CMK (cell line): ENCODE data around the gene KCNQ1.

Experiments
- DNase-seq: peaks from one replicate; pipeline ENCODE4 v3.0.0-alpha.2; 2010; ENCODE audit warnings: low read depth

The KCNQ1 gene

GRCh38 chr11:2666828-2667570, 222.2 kb downstream of the KCNQ1 start:
- no peak for DNase-seq

- DNase-seq: no peak
Measured at GRCh38 chr11:2667940-2668339, 223.1 kb downstream of the KCNQ1 start.

GRCh38 chr11:2668876-2669275, 224.1 kb downstream of the KCNQ1 start:
- no peak for DNase-seq

GRCh38 chr11:2669634-2670469, 225.0 kb downstream of the KCNQ1 start:
- no peak for DNase-seq

- no peak for DNase-seq
Measured at GRCh38 chr11:2670541-2671100, 225.8 kb downstream of the KCNQ1 start.

GRCh38 chr11:2671748-2672147, 226.9 kb downstream of the KCNQ1 start:
- no peak for DNase-seq

GRCh38 chr11:2672553-2673249, 227.9 kb downstream of the KCNQ1 start:
- no peak for DNase-seq

GRCh38 chr11:2673250-2673610, 228.4 kb downstream of the KCNQ1 start:
- DNase-seq: no peak

GRCh38 chr11:2673871-2674471, 229.2 kb downstream of the KCNQ1 start:
- no peak for DNase-seq

- no peak for DNase-seq
Measured at GRCh38 chr11:2674658-2675131, 229.9 kb downstream of the KCNQ1 start.

GRCh38 chr11:2675540-2675939, 230.7 kb downstream of the KCNQ1 start:
- DNase-seq: no peak

- no peak for DNase-seq
Measured at GRCh38 chr11:2677127-2677526, 232.3 kb downstream of the KCNQ1 start.

- no peak for DNase-seq
Measured at GRCh38 chr11:2678396-2678795, 233.6 kb downstream of the KCNQ1 start.

GRCh38 chr11:2679011-2679676, 234.3 kb downstream of the KCNQ1 start:
- DNase-seq: no peak

- no peak for DNase-seq
Measured at GRCh38 chr11:2681408-2682145, 236.8 kb downstream of the KCNQ1 start.

GRCh38 chr11:2683806-2684205, 239.0 kb downstream of the KCNQ1 start:
- DNase-seq: no peak

- no peak for DNase-seq
Measured at GRCh38 chr11:2684581-2684980, 239.8 kb downstream of the KCNQ1 start.

GRCh38 chr11:2685051-2685450, 240.2 kb downstream of the KCNQ1 start:
- no peak for DNase-seq

- no peak for DNase-seq
Measured at GRCh38 chr11:2685566-2686359, 241.0 kb downstream of the KCNQ1 start.
